Mucosa of stomach (tissue), 1 donor: ENCODE results near the gene NCAPH2.
A peak's percentile ranks its signal among the peaks of the same experiment; 100 is the strongest.

Experiments used
- H3K27me3 ChIP-seq: one replicate; pipeline ENCODE4 v1.7.0; 2013; ENCODE audit warnings: mild to moderate bottlenecking, low read length; ENCODE audit not compliant: control insufficient read depth, insufficient read depth
- H3K36me3 ChIP-seq: one replicate; pipeline ENCODE4 v1.7.0; 2013; ENCODE audit warnings: low read length; ENCODE audit not compliant: control insufficient read depth, insufficient read depth
- H3K4me1 ChIP-seq: one replicate; pipeline ENCODE4 v1.7.0; 2013; ENCODE audit warnings: mild to moderate bottlenecking, low read length; ENCODE audit not compliant: control insufficient read depth, insufficient read depth
- H3K4me3 ChIP-seq: one replicate; pipeline ENCODE4 v1.7.0; 2013; ENCODE audit warnings: low read length
- H3K9ac ChIP-seq: one replicate; pipeline ENCODE4 v1.7.0; 2013; ENCODE audit warnings: mild to moderate bottlenecking, low read length, moderate library complexity
- H3K9me3 ChIP-seq: one replicate; pipeline ENCODE4 v1.7.0; 2013; ENCODE audit warnings: mild to moderate bottlenecking, low read length, moderate library complexity; ENCODE audit not compliant: control insufficient read depth
- donor health status: Pancreatic carcinoma.

Gene NCAPH2

GRCh38 chr22:50562523-50563412 is 54.7 kb downstream of the NCAPH2 start, which contains the start of gene SYCE3:
TSS of gene SYCE3 (minus strand) at chr22:50562919. CDS start at chr22:50556405, 6,514 bp downstream.
- peak within 1 kb of the TSS; percentile 90 for H3K4me3 ChIP-seq
- no peaks in the 10 kb centered on the region for H3K36me3 ChIP-seq
- H3K27me3 ChIP-seq, result peaks cover 2% of the 10 kb centered on the region
- H3K4me1 ChIP-seq, result peaks cover 18% of the 10 kb centered on the region
- H3K9me3 ChIP-seq, result no peaks in the 10 kb centered on the region
- H3K9ac ChIP-seq, result peak within 1 kb of the TSS; percentile 82

GRCh38 chr22:50563413-50564160 is 55.6 kb downstream of the NCAPH2 start:
- Histone ChIP-seq H3K9me3 (no peaks in the 10 kb centered on the region), H3K9ac (peak overlapping the region; percentile 82), H3K36me3 (no peaks in the 10 kb centered on the region), H3K27me3 (peaks cover 2% of the 10 kb centered on the region), H3K4me3 (peak overlapping the region; percentile 90), H3K4me1 (peaks cover 26% of the 10 kb centered on the region)

- Histone ChIP-seq H3K27me3 (peaks cover 2% of the 10 kb centered on the region), H3K4me1 (peaks cover 33% of the 10 kb centered on the region), H3K9ac (peak overlapping the region; percentile 19), H3K4me3 (no peak overlapping the region), H3K36me3 (no peaks in the 10 kb centered on the region), H3K9me3 (no peaks in the 10 kb centered on the region)
Observed at GRCh38 chr22:50564289-50564688, 56.3 kb downstream of the NCAPH2 start.

- Histone ChIP-seq H3K27me3 (no peaks in the 10 kb centered on the region), H3K9me3 (no peaks in the 10 kb centered on the region), H3K4me3 (no peak overlapping the region), H3K9ac (no peak overlapping the region), H3K36me3 (no peaks in the 10 kb centered on the region), H3K4me1 (peaks cover 39% of the 10 kb centered on the region)
Observed at GRCh38 chr22:50567721-50568252, 59.8 kb downstream of the NCAPH2 start.

- Histone ChIP-seq H3K36me3 (no peaks in the 10 kb centered on the region), H3K27me3 (no peaks in the 10 kb centered on the region), H3K4me1 (peaks cover 33% of the 10 kb centered on the region), H3K4me3 (no peak overlapping the region), H3K9ac (no peak overlapping the region), H3K9me3 (no peaks in the 10 kb centered on the region)
Observed at GRCh38 chr22:50568626-50569025, 60.6 kb downstream of the NCAPH2 start.

- H3K36me3 ChIP-seq, result no peaks in the 10 kb centered on the region
Observed at GRCh38 chr22:50569041-50569459, 61.0 kb downstream of the NCAPH2 start.

GRCh38 chr22:50569896-50570535 is 62.0 kb downstream of the NCAPH2 start:
- Histone ChIP-seq H3K4me1 (peaks cover 22% of the 10 kb centered on the region), H3K4me3 (no peak overlapping the region), H3K27me3 (no peaks in the 10 kb centered on the region), H3K36me3 (no peaks in the 10 kb centered on the region), H3K9me3 (no peaks in the 10 kb centered on the region), H3K9ac (no peak overlapping the region)

More at GRCh38 chr22:50569041-50569459, 61.0 kb downstream of the NCAPH2 start:
- H3K4me1 ChIP-seq, result peaks cover 29% of the 10 kb centered on the region
- H3K4me3 ChIP-seq, result no peak overlapping the region
- no peaks in the 10 kb centered on the region for H3K9me3 ChIP-seq
- no peaks in the 10 kb centered on the region for H3K27me3 ChIP-seq
- H3K9ac ChIP-seq, result no peak overlapping the region

GRCh38 chr22:50570861-50571260 is 62.8 kb downstream of the NCAPH2 start:
- no peak overlapping the region for H3K9ac ChIP-seq
- peaks cover 22% of the 10 kb centered on the region for H3K4me1 ChIP-seq
- no peaks in the 10 kb centered on the region for H3K36me3 ChIP-seq

GRCh38 chr22:50571264-50572175 is 63.5 kb downstream of the NCAPH2 start:
- no peaks in the 10 kb centered on the region for H3K36me3 ChIP-seq
- H3K9me3 ChIP-seq, result no peaks in the 10 kb centered on the region
- H3K4me3 ChIP-seq, result no peak overlapping the region
- no peak overlapping the region for H3K9ac ChIP-seq
- no peaks in the 10 kb centered on the region for H3K27me3 ChIP-seq
- H3K4me1 ChIP-seq, result peaks cover 22% of the 10 kb centered on the region

More at GRCh38 chr22:50570861-50571260, 62.8 kb downstream of the NCAPH2 start:
- Histone ChIP-seq H3K27me3 (no peaks in the 10 kb centered on the region), H3K4me3 (no peak overlapping the region), H3K9me3 (no peaks in the 10 kb centered on the region)

- Histone ChIP-seq H3K9me3 (no peaks in the 10 kb centered on the region), H3K4me3 (no peak overlapping the region), H3K4me1 (peaks cover 19% of the 10 kb centered on the region), H3K27me3 (peaks cover 6% of the 10 kb centered on the region), H3K9ac (no peak overlapping the region), H3K36me3 (no peaks in the 10 kb centered on the region)
Observed at GRCh38 chr22:50572965-50573364, 64.9 kb downstream of the NCAPH2 start.
